T1000 (cell line): ENCODE measurements around the gene ALDH1A1.
"Not testable (repeated sequence)": the region's sequence is repeated elsewhere in the genome, so short reads cannot be mapped to it uniquely, and the experiment has no call there.

Source experiments
- DNase-seq: peaks from one replicate; lab custom pipeline; 2025; ENCODE audit warnings: mixed read lengths; lab: John Stamatoyannopoulos, UW

Gene ALDH1A1

DNA sequence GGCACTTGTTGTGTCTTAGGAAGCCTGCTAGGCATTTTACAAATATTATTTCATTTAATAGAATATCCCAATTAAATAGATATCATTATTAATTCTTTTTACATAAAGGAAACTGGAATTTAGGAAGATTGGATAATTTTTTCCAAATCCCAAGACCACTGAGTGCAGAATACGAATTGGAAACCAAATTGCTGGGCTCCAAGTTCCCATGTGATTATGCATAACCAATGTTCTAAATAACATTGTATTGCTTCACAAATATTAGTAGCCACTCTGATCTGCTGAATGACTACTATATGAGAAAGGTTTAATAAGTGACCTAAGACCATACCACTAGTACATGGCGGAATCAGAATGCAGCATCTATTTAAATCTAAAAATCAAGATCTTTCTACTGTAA, 57.7 kb downstream of the ALDH1A1 start:
- DNase-seq: no peak

GRCh38 chr9:72894342-72894741, 58.5 kb downstream of the ALDH1A1 start:
- peak; percentile 19 for DNase-seq

GRCh38 chr9:72893437-72893836, 59.4 kb downstream of the ALDH1A1 start:
- DNase-seq: no peak

GRCh38 chr9:72891043-72891442, 61.8 kb downstream of the ALDH1A1 start:
- DNase-seq: no peak

DNA sequence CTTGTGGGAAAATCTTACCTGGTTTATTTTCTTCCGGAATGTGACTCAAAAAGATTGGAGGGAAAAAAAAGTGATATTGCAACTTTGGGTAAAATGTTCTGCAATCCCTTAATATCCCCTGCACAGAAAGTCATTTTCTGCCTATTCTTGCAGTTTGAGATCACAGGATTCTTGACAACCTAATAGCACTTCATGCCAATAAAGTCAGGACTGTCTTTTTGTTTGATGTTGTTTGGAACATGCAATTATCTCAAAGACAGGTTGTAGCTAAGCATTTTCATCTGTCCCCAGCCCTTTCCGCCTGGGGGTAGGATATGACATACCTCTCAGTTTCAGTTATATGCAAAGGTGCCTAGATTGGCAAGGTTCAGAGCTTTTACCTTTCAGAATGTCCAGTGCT, 63.9 kb downstream of the ALDH1A1 start:
- no peak for DNase-seq

DNA sequence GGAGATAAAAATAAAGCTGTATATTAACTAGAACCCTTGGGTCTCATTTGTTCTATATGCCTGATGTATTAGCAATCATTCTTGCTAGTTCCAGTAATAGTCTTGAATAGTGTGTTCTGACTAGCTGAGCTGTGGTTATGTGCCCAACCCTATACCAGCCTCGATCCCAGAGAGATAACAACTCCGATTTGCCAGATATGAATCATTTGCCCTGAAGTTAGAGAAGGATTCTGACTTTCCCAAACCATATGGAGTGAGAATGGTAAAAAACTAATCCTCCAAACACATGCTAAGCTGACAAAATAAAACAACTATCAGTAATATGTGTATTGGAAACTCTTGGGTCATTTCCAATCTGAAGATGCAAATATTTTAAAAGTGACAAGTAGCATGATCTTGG, 64.8 kb downstream of the ALDH1A1 start:
- no peak for DNase-seq

GRCh38 chr9:72886386-72886785, 66.5 kb downstream of the ALDH1A1 start:
- no peak for DNase-seq

DNA sequence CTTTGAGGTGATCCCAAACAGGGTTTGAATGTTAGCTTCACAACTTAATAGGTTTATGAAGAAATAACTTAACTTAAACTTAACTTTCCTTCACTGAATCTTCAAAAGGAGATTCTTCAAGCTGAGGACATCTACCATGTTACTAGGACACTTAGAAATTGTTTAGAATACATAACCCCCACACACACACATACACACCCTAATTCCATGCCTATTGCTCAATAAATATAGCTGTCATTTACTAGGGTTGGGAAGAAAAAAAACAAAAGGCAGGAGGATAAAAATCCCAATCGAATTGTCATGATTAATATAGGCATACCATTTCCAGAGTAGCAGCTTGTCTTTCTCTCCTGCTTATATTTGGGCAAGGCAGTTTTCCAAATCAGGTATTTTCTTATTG, 68.3 kb downstream of the ALDH1A1 start:
- DNase-seq: no peak

GRCh38 chr9:72883875-72884274, 69.0 kb downstream of the ALDH1A1 start:
- no peak for DNase-seq

- no peak for DNase-seq
Measured at GRCh38 chr9:72882117-72882775, 70.6 kb downstream of the ALDH1A1 start.

DNA sequence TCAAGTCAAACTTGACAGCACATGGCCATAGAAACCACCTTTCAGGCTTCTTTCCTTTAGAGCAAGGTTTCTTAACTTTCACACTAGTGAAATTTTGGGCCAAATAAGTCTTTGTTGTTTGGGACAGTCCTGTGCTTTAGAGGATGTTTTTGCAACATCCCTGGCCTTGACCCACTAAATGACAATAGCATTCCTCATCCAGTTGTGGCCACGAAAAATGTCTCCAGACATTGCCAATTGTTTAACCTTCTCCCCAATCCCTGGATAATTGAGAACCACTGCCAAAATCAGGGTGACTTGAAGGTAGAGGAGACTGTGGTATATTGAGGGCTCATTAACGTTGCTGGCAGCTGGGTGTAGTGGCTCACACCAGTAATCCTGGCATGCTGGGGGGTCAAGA, 72.0 kb downstream of the ALDH1A1 start:
- no peak for DNase-seq

GRCh38 chr9:72875221-72875620, 77.6 kb downstream of the ALDH1A1 start:
- no peak for DNase-seq

DNA sequence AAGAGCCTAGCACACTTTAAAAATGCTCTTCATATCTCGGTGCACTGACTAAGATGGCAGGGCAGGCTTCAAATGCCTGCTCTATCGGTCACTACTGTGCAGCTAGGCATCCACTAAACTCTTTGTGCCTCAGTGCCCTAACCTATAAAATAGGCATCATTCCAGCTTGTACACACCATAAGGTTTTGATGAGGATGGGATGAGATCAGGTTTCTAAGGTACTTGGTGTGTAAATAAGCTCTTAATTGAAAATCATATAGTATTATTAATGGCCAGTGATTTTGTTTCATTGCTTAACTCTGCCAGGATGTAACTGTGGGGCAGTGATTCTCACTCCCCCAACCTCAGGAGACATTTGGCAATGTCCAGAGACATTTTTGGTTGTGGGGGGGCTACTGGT, 78.5 kb downstream of the ALDH1A1 start:
- DNase-seq: no peak

GRCh38 chr9:72873456-72873855, 79.4 kb downstream of the ALDH1A1 start:
- no peak for DNase-seq

- no peak for DNase-seq
Measured at GRCh38 chr9:72872718-72873117, 80.1 kb downstream of the ALDH1A1 start.

DNA sequence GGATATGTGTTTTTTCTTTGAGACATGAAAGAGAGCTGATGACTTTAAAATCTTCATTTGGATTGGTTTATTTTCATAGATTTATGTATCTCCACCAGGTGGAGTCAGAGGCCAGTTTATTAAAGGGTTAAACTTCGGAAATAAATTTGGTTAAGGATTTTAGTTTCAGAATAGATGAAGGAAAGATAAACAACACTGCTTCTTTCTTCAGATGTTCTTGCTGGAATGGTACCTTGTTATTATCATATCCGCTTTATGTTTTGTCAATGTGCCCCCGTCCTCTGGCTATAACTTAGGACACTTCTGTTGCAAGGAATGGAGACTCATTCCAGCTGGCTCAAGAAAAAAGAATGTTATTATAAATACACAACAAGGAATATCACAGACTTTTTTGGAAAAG, 81.2 kb downstream of the ALDH1A1 start:
- DNase-seq: no peak

DNA sequence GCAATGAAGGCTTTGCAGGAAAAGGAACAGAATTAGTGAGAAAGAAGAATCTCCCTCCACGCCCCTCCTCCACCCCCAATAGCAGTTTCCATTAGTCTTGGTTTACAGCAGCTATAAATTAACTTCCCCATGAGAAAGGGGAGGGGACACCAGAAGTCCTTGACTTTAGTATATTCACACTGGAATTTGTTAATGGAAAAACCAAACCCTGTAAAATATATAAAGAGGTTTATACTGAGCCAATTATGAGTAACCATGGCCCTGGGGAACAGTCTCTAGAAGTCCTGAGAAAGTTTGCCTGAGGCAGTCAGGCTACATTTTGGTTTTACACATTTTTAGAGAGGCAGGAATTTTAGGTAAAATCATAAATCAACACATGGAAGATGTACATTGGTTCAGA, 88.5 kb downstream of the ALDH1A1 start:
- DNase-seq: no peak

- DNase-seq: no peak
Measured at GRCh38 chr9:72863456-72864094, 89.3 kb downstream of the ALDH1A1 start.

- DNase-seq: not testable (repeated sequence)
Measured at GRCh38 chr9:72862788-72863187, 90.1 kb downstream of the ALDH1A1 start.

DNA sequence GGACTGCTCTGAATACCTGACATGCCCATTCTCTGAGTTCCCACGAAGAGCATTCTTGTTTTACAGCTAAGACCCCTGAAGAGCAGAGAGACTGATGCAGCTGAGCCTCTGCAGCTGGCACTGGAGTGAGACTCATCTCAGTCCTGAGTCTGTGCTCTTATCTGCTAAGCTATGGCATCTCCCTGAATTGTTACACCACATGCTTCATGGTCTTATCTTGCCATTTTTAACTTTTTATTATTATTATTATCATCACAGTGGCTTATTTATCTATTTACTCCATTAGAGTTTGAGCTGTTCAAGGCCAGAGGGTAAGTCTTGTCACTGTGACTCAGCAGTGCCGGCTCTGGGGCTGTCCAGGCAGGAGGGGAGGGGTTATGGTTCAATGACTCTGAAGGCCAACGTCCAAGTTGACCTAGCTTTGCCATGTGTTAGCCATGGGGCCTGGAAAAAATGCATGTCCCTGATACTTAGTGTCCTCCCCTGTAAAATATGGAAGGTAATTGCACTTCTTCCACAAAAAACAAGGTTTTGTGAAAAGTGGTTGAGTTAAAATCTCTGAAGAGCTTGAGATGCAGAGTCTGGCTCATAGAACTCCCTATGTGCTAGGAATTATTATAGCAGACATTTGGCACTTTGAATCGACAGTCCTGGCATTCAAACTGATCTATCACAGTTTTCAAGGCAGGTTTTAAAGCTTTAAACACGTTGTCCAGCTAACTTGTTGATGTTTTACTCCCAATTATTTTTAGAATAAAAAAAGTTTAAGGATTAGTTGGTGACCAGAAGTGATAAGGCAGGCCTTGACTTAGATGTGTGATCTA, 94.6 kb downstream of the ALDH1A1 start:
- DNase-seq: no peak

- no peak for DNase-seq
Measured at GRCh38 chr9:72857624-72857996, 95.2 kb downstream of the ALDH1A1 start.

DNA sequence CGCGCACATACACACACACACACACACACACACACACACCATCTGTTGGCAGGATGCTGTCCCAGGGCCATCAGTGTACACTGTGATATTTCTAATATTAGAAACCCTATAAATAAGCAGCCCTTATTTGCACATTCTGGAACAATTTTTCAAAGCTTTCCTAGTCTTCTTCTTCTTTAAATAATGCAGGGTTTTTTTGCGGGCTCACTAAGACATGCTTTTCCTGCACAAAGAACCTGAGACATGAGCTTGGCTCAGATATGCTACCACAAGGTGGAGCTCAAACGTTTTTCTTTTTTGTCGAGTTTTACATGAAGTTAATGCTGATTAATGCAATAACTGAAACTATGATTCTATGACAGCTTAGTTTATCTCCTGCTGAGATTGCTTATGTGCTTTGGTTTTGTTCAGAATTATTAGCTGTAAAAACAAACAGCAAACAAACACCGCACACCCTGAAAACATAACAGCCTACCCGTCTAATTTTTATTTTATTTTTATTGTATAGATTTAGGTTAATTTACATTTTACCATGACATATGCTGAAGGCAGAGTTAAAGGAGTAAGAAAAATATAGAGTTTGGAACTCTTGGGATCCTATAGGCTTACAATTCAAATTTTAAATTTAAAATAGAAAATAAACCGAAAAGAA, 95.8 kb downstream of the ALDH1A1 start:
- DNase-seq: no peak
